Stimulated activated CD4-positive, alpha-beta T cell treated with anti-CD3 and anti-CD28 coated beads, Interleukin-15, amount 100 ng/mL, for 24 hours (primary cell): Measurements from ENCODE around the gene GPC1.

ENCODE experiments used
- DNase-seq: peaks from one replicate; pipeline ENCODE4 v3.0.0-alpha.2; 2020

GPC1 gene

GRCh38 chr2:240502430-240503121 lies 67.1 kb downstream of the GPC1 start:
- no peak for DNase-seq

DNA sequence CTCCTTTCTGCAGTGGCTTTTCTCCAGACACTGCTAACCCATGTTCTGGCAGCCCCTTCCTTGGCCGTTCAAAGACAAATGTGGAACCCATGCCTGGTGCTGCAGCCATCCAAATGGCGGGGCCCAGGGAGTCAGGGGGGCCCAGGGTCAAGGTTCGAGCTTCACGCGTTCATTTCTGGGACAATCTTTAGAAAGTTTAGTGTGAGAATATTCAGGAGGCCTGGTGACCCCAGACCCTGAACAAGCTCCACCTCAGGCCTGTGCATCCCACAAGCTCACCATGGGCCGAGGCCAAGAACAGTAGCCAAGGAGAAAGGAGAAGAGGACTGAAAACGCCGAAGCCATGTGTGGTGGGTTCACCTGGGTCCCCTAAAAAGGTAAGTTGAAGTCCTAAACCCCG lies 67.9 kb downstream of the GPC1 start:
- DNase-seq = no peak

DNA sequence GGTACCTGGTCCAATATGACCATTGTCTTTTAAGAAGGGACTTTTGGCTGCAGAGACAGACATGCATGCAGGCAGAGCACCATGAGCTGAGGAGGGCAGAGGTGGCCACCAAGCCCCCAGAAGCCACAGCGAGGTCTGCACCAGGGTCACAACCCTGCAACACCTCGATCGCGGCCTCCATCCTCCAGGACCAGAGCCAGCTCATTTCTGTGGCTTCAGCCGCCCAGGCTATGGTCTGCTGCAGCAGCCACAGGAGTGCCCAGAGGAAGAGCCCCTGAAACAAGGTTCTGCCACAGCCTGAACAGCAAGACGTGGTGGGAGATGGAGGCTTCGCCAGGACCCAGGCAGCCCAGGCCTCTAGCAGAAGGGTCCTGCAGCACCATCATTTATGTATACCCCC lies 68.4 kb downstream of the GPC1 start:
- DNase-seq = no peak

DNA sequence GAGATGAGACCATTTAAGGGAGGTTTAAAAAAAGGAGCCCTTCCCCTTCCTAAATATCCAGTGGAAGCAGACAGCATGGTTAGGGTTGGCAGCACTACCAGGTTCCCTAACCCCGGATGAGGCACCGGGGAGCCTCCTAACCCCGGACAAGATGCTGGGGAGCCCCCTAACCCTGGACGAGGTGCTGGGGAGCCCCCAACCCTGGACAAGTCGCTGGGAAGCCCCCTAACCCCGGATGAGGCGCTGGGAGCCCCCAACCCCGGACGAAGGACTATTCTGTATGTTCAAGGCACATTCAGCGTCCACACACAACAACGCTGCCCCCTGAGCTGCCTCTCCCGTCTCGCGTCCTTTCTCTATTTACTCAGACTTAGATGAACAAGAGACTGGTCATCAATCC lies 70.4 kb downstream of the GPC1 start:
- no peak for DNase-seq

GRCh38 chr2:240506406-240507059 lies 71.1 kb downstream of the GPC1 start:
- no peak for DNase-seq

DNA sequence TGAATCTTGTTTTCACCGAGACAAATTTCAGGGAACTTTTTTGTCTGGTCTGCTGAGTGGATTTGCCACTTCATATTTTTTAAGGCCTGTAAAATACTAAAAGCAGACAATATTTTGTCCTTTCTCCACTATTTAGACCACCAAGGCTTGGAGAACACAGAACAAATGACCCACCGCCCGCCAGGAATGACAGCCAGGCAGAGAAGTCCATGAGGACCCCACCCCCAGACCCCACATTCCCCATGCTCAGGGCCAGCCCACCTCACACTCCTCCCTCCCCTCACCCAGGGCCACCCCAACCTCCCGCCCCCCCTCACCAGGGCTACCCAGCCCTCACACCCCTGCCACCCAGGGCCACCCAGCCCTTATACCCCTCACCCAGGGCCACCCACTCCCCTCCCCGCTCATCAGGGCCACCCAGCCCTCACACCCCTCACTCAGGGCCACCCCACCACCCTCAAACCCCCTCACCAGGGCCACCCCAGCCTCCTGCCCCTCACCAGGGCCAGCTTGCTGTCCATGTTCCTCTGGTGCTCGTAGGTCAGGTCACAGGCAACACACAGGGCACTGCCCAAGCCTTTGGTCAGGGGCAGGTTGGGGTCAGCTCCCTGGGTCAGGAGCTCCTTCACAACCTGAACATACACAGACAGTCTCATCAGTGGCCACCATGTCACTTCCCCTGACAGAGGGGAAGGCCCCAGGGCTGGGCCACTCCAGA lies 71.8 kb downstream of the GPC1 start:
- no peak for DNase-seq

DNA sequence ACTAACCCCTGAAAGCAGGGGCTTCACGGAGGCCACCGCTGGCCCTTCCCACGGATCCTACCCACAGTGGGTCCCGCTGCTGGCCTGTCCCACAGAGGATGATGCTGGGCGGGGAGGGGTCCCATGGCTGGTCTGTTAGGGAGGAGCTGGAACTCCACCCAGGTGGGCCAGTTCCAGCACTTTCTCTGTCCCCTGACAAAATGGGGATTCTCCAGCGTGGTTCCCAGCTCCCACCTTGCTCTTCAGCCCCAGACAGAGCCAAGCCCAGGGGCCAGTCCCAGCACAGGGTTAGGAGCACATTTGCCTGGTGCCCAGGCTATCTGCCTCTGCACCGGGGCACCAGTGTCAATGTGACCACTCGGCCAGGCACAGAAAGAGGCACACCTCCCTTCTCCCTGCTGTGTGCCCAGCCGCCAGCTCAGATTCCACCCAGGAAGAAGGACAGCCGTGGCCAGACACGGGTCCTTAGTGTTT lies 72.4 kb downstream of the GPC1 start:
- DNase-seq = no peak

DNA sequence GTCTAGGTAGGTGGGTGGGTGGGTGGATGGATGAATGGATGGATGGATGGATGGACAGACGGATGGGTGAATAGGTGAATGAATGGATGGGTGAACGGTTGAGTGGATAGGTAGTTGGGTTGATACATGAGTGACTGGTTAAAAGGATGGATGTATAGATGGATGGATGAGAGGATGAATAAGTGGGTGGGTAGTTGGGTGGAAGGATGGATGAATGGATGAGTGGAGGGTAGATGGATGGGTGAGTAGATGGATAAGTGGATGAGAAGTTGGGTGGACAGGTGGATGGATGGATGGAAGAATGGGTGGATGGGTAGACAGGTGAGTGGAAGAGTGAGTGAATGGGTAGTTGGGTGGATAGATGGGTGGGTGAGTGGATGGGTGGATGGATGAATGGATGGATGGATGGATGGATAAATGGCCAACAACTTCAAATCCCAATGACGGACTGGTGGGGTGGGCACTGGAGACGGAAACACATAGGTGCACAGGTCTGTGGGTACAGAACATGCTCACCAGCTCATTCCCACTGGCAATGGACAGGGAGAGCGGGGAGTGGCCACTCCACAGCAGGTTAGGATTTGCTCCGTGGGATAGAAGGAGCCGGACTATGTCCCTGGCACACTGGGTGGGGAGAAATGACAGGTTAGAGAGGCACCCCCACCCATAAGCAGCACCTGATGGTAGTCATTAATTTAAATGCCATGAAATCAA lies 73.5 kb downstream of the GPC1 start:
- no peak for DNase-seq

DNA sequence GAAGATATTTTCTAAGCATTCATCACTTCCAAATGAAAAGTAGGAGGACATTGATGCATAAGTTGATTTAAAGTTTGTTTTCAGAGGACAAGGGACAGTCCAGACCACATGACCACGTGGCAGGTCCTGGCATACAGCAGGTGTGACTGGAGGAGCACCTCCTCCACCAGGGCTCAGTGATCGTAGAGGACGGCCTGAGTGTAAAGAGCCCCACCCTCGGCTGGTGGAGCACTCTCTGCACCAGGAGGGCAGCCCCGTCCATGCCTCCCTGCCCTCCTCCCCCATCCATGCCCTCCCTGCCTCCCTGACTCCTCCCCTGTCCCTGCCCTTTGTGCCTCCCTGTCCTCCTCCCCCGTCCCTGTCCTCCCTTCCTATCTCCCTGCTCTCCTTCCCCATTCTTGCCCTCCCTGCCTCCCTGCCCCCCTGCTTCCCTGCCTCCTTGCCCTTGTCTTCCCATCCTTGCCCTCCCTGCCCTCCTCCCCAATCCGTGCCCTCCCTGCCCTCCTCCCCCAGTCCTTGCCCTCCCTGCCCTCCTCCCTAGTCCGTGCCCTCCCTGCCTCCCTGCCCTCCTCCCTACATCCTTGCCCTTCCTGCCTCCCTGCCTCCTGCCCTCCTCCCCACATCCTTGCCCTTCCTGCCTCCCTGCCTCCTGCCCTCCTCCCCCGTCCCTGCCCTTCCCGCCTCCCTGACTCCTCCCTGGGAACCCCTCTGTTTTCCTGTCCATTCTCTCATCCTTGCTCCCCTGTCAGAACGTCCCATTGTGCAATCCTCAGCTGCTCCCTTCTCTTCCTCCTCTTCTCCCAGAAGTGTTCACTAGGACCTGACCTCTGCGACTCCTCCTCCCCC lies 74.4 kb downstream of the GPC1 start:
- DNase-seq = no peak

GRCh38 chr2:240510513-240511210 lies 75.2 kb downstream of the GPC1 start:
- no peak for DNase-seq

- no peak for DNase-seq
These were observed 76.1 kb downstream of the GPC1 start for GRCh38 chr2:240511351-240512108.

DNA sequence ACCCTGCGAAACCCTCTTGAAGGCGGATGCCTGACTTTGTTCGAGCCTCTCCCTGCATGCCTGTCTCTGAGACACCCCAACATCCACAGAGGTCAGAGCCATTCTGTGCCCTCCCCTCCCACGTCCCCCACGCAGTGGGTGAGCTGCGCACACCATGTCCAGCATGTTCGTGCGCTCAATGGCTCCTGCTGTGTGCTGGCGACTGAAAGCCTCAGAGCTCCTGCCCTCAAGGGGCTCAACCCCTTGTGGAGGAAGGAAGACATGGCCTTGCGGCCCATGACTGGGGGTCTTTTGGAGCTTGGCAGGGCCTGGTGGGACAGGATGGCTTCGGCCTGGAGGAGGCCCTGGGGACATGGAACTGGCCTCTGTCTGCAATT lies 76.6 kb downstream of the GPC1 start:
- DNase-seq = no peak

DNA sequence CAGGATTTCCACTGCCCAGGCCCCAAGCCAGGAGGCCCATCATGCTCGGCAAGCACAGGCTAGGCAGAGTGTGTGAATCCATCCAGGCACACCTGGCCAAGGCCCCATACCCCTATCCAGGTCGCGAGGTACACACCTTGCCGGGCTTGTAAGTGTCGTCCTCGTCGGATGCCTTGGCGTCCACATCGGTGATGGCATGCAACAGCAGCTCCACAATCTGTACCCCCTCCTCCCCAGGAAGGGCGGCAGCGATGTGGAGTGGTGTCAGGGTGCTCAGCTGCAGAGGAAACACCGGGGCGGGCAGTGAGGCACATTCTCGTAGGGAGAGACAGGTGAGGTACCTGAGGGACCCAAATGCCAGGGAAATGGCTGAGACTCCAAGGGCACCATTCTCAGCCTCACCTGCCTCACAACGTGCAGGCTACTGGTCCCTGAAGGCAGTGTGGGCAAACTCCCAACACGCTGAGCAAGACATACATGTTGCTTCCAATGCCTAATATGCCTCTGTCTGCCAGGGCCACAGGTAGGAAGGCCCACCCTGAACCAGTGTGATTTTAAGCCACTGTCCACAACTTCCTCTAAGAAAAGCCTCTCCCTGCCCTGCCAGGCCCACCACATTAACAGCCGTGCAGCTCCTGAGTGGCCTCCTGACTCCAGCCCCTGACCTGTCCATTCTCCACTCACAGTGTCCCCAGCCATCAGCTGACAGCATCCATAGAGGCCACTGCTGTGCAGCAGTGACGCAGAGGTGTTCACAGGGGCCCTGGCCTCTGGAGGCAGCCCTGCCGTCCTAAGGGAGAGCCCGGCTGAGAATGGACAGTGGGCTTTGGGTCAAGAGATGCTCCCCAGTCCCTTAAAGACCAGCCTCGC lies 77.4 kb downstream of the GPC1 start:
- no peak for DNase-seq

GRCh38 chr2:240513549-240514287 lies 78.3 kb downstream of the GPC1 start:
- peak; percentile 90 for DNase-seq

- no peak for DNase-seq
These were observed 79.2 kb downstream of the GPC1 start for GRCh38 chr2:240514631-240515030.

- DNase-seq = no peak
These were observed 81.9 kb downstream of the GPC1 start for GRCh38 chr2:240517342-240517741.
